Measurements from ENCODE around the gene FNBP1L. TPM values are rescaled to one million over a fixed set of nuclear protein-coding genes. Genes with fewer than 3 reads are reported as not detected.
"Not testable (repeated sequence)": the region's sequence is repeated elsewhere in the genome, so short reads cannot be mapped to it uniquely, and the experiment has no call there.

FNBP1L gene
- total and polyA plus RNA-seq, 2 donors (not counting 1 experiment from before 2014, with no cell fraction given): 0.86 to 5.4 TPM

DNA sequence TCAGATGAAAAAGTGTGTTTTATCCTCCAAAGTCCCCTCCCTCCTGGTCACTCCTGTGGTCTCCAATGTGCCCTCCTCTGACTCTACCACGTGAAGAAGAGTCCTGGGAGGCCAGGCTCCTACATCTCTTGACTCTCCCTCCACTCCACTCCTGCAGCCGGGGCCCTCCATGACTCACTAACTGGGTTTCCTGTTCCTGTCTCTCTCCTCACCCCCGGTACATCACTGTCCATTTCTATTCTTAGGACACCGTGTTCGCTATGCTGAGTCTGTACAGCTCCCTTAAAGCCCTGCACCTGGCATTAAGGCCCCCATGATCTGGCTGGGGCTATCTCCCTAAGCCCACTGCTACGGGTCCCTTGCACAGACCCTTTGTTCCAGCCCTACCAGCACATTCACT, 140.3 kb downstream of the FNBP1L start:
- peaks cover 22% of the 10 kb centered on the region for H3K4me1 Mint-ChIP-seq
- H3K4me3 Mint-ChIP-seq: no peak overlapping the region
- Histone ChIP-seq H3K36me3 (replicated peaks in 1 of 2; ENCODE audit: control extremely low read depth in 1 of 2, control insufficient read depth in 1 of 2, extremely low read depth in 1 of 2, insufficient read depth in 2 of 2, low read length in 1 of 2) (peaks cover 0 to 48% of the 10 kb centered on the region in 2 experiments), H3K4me3 (ENCODE audit: control extremely low read depth in 1 of 5, extremely low read depth in 1 of 5, insufficient read depth in 1 of 5, low read depth in 2 of 5, low read length in 4 of 5) (no peak overlapping the region), H2AFZ (ENCODE audit: insufficient read depth, low read depth, low read length, poor library complexity, severe bottlenecking) (no peak overlapping the region), H3K4me1 (ENCODE audit: control insufficient read depth in 2 of 2, insufficient read depth in 2 of 2, low read length in 2 of 2) (peaks cover 10 to 13% of the 10 kb centered on the region in 2 donors), H4K20me1 (ENCODE audit: control insufficient read depth, insufficient read depth, low read length, poor library complexity, severe bottlenecking) (no peaks in the 10 kb centered on the region), H3K9ac (ENCODE audit: low read length) (no peak overlapping the region), H3K4me2 (replicated peaks; ENCODE audit: low read depth, low read length, poor library complexity, severe bottlenecking) (no peak overlapping the region), H3K27me3 (replicated peaks in 1 of 4; ENCODE audit: control extremely low read depth in 1 of 4, control insufficient read depth in 3 of 4, insufficient read depth in 4 of 4, low read length in 3 of 4) (no peaks in the 10 kb centered on the region), H3K79me2 (ENCODE audit: control insufficient read depth, insufficient read depth, low read length) (no peaks in the 10 kb centered on the region), H3K27ac (ENCODE audit: low read length in 2 of 2) (no peak overlapping the region), H3K9me3 (ENCODE audit: control extremely low read depth in 1 of 3, control insufficient read depth in 2 of 3, insufficient read depth in 1 of 3, low read length in 2 of 3) (no peaks in the 10 kb centered on the region)
- no peaks in the 10 kb centered on the region for H3K9me3 Mint-ChIP-seq (ENCODE audit: insufficient read depth)
- 41% methylated on average over 6 of the region's 6 CpGs for WGBS (ENCODE audit: insufficient coverage)
- CTCF ChIA-PET: interaction anchor here (1.5 kb wide), 1 partner anchor 41 kb away, joined by 3 read pairs; no protein-coding TSS in a partner anchor
- intact Hi-C loops (cut with micrococcal nuclease): no loop called here
- no peaks in the 10 kb centered on the region for H3K27me3 Mint-ChIP-seq
- TF ChIP-seq, protein P1, sequence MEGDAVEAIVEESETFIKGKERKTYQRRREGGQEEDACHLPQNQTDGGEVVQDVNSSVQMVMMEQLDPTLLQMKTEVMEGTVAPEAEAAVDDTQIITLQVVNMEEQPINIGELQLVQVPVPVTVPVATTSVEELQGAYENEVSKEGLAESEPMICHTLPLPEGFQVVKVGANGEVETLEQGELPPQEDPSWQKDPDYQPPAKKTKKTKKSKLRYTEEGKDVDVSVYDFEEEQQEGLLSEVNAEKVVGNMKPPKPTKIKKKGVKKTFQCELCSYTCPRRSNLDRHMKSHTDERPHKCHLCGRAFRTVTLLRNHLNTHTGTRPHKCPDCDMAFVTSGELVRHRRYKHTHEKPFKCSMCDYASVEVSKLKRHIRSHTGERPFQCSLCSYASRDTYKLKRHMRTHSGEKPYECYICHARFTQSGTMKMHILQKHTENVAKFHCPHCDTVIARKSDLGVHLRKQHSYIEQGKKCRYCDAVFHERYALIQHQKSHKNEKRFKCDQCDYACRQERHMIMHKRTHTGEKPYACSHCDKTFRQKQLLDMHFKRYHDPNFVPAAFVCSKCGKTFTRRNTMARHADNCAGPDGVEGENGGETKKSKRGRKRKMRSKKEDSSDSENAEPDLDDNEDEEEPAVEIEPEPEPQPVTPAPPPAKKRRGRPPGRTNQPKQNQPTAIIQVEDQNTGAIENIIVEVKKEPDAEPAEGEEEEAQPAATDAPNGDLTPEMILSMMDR (IDR thresholded peaks at IDR 0.05): no peak
- no peak for TF ChIP-seq EZH2 (IDR thresholded peaks at IDR 0.05; ENCODE audit: borderline replicate concordance, insufficient read depth, low read depth, low read length, poor library complexity, severe bottlenecking)
- ATAC-seq (ENCODE audit: low read depth): no peak
- POLR2A ChIA-PET: no interaction called here
- no peak overlapping the region for H3K27ac Mint-ChIP-seq
- no peak for DNase-seq

DNA sequence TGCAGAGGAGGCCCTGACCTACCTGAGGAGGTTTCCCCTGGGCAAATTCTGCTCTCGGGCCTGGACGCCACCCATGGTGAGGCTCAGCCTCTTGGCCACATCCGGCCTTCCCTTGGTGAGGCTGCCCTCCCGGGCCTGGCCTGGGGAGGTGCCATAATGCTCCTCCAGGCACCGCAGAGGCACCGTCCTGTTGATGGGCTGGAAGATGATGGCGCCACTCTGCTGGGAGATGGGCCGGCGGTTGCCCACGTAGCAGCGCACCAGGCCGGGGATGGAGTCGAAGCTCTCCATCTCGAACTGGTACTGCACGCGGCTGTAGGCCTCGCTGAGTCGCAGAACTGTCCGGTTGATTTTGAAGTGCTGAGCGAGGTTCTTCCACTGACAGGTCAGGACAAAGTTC, 141.0 kb downstream of the FNBP1L start:
- Mint-ChIP-seq H3K27ac (no peak overlapping the region), H3K27me3 (no peaks in the 10 kb centered on the region), H3K9me3 (ENCODE audit: insufficient read depth) (no peaks in the 10 kb centered on the region), H3K4me3 (no peak overlapping the region), H3K4me1 (peaks cover 22% of the 10 kb centered on the region)
- Histone ChIP-seq H3K9ac (ENCODE audit: low read length) (no peak overlapping the region), H4K20me1 (ENCODE audit: control insufficient read depth, insufficient read depth, low read length, poor library complexity, severe bottlenecking) (no peaks in the 10 kb centered on the region), H3K79me2 (ENCODE audit: control insufficient read depth, insufficient read depth, low read length) (no peaks in the 10 kb centered on the region), H3K9me3 (ENCODE audit: control extremely low read depth in 1 of 3, control insufficient read depth in 2 of 3, insufficient read depth in 1 of 3, low read length in 2 of 3) (no peaks in the 10 kb centered on the region), H3K4me2 (replicated peaks; ENCODE audit: low read depth, low read length, poor library complexity, severe bottlenecking) (no peak overlapping the region), H3K4me3 (ENCODE audit: control extremely low read depth in 1 of 5, extremely low read depth in 1 of 5, insufficient read depth in 1 of 5, low read depth in 2 of 5, low read length in 4 of 5) (no peak overlapping the region), H3K36me3 (replicated peaks in 1 of 2; ENCODE audit: control extremely low read depth in 1 of 2, control insufficient read depth in 1 of 2, extremely low read depth in 1 of 2, insufficient read depth in 2 of 2, low read length in 1 of 2) (peaks cover 0 to 41% of the 10 kb centered on the region in 2 experiments), H2AFZ (ENCODE audit: insufficient read depth, low read depth, low read length, poor library complexity, severe bottlenecking) (no peak overlapping the region), H3K27ac (ENCODE audit: low read length in 2 of 2) (no peak overlapping the region), H3K27me3 (replicated peaks in 1 of 4; ENCODE audit: control extremely low read depth in 1 of 4, control insufficient read depth in 3 of 4, insufficient read depth in 4 of 4, low read length in 3 of 4) (no peaks in the 10 kb centered on the region), H3K4me1 (ENCODE audit: control insufficient read depth in 2 of 2, insufficient read depth in 2 of 2, low read length in 2 of 2) (peaks cover 10 to 13% of the 10 kb centered on the region in 2 donors)
- ATAC-seq (ENCODE audit: low read depth) (no peak), DNase-seq (no peak)
- CTCF ChIA-PET: no interaction called here
- intact Hi-C loops (cut with micrococcal nuclease): no loop called here
- POLR2A ChIA-PET: no interaction called here
- WGBS (ENCODE audit: insufficient coverage): 97% methylated on average over 20 of the region's 20 CpGs
- TF ChIP-seq, protein P1 (IDR thresholded peaks at IDR 0.05): no peak
- no peak for TF ChIP-seq EZH2 (IDR thresholded peaks at IDR 0.05; ENCODE audit: borderline replicate concordance, insufficient read depth, low read depth, low read length, poor library complexity, severe bottlenecking)

DNA sequence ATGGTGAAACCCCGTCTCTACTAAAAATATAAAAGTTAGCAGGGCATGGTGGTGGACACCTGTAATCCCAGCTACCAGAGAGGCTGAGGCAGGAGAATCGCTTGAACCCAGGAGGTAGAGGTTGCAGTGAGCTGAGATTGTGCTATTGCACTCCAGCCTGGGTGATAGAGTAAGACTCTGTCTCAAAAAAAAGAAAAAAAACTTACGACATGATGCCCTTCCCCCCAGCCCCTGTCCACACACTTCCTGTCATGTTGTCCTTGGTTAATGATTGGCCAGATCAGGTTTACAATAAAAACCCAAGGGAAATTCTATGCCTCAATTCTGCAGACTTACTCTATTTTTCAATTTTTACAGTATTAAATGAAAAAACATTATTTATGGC, 143.4 kb downstream of the FNBP1L start:
- no CpG with 5 or more reads among the region's 3 CpGs for WGBS (ENCODE audit: insufficient coverage)
- H3K27me3 ChIP-seq (replicated peaks in 1 of 4; ENCODE audit: control extremely low read depth in 1 of 4, control insufficient read depth in 3 of 4, insufficient read depth in 4 of 4, low read length in 3 of 4); H3K9me3 Mint-ChIP-seq (ENCODE audit: insufficient read depth); H2AFZ ChIP-seq (ENCODE audit: insufficient read depth, low read depth, low read length, poor library complexity, severe bottlenecking); H3K4me3 Mint-ChIP-seq; DNase-seq; POLR2A ChIA-PET; H3K27ac ChIP-seq (ENCODE audit: low read length in 2 of 2); H3K4me3 ChIP-seq (ENCODE audit: control extremely low read depth in 1 of 5, extremely low read depth in 1 of 5, insufficient read depth in 1 of 5, low read depth in 2 of 5, low read length in 4 of 5); H3K79me2 ChIP-seq (ENCODE audit: control insufficient read depth, insufficient read depth, low read length); H4K20me1 ChIP-seq (ENCODE audit: control insufficient read depth, insufficient read depth, low read length, poor library complexity, severe bottlenecking); intact Hi-C loops (cut with micrococcal nuclease); H3K9ac ChIP-seq (ENCODE audit: low read length); H3K9me3 ChIP-seq (ENCODE audit: control extremely low read depth in 1 of 3, control insufficient read depth in 2 of 3, insufficient read depth in 1 of 3, low read length in 2 of 3); H3K27me3 Mint-ChIP-seq; ATAC-seq (ENCODE audit: low read depth): not testable (repeated sequence)
- peak overlapping the region; percentile 53 for H3K4me2 ChIP-seq (replicated peaks; ENCODE audit: low read depth, low read length, poor library complexity, severe bottlenecking)
- H3K4me1 ChIP-seq (ENCODE audit: control insufficient read depth in 2 of 2, insufficient read depth in 2 of 2, low read length in 2 of 2): peaks cover 10 to 13% of the 10 kb centered on the region in 2 donors
- CTCF ChIA-PET: interaction anchor here (1.1 to 2.9 kb wide), 3 partner anchors 14 to 253 kb away, joined by 3 to 8 read pairs (median 5); no protein-coding TSS in a partner anchor
- Mint-ChIP-seq H3K27ac (peak overlapping the region; percentile 72), H3K4me1 (peaks cover 22% of the 10 kb centered on the region)
- H3K36me3 ChIP-seq (replicated peaks in 1 of 2; ENCODE audit: control extremely low read depth in 1 of 2, control insufficient read depth in 1 of 2, extremely low read depth in 1 of 2, insufficient read depth in 2 of 2, low read length in 1 of 2): peaks cover 0 to 27% of the 10 kb centered on the region in 2 experiments
